NCI-H748 (cell line): ENCODE data around the gene ZSWIM5.
"Not testable (repeated sequence)": the region's sequence is repeated elsewhere in the genome, so short reads cannot be mapped to it uniquely, and the experiment has no call there.

Experiments used
- DNase-seq: peaks from one replicate; lab custom pipeline; 2025; ENCODE audit not compliant: unreplicated experiment; lab: John Stamatoyannopoulos, UW

Gene ZSWIM5

DNA sequence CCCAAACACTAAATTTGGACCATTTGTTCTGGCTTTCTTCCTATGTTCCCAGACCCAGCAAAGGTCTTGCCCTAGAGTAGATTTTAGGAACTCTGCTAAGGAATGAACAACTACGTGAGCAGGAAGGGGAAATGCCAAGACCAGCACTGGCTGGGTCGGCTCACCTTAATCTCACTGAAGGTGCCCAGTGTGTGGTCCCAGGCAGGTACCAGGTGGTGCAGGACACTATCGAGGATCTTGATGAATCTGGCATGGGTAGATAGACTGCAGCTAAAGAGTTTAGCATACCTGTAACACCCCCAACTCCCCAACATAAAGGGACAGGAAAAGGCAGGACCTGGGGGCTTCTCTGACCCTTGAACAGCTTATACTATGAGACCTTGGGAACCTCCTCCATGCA lies 198.3 kb downstream of the ZSWIM5 start:
- no peak for DNase-seq

- DNase-seq: no peak
Observed at GRCh38 chr1:45007311-45007710, 199.1 kb downstream of the ZSWIM5 start.

DNA sequence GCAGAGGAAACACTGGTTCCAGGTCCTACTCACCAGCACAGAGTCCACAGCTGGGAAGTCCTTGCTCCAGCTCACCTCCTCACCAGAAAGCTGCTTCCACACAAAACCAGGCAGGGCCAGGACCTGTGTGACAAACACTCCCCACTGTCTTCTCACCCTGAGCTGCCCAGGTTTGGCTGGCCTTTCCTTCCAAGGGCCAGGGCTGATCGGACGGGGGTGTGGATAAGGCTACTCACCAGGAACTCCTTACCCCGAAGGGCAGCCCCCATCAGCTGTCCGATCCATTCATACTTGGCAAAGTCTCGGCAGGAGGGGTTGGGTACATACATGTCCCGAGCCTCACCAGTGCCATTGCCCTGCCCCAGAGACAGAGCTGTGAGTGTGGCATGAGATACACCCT lies 200.6 kb downstream of the ZSWIM5 start:
- no peak for DNase-seq

DNA sequence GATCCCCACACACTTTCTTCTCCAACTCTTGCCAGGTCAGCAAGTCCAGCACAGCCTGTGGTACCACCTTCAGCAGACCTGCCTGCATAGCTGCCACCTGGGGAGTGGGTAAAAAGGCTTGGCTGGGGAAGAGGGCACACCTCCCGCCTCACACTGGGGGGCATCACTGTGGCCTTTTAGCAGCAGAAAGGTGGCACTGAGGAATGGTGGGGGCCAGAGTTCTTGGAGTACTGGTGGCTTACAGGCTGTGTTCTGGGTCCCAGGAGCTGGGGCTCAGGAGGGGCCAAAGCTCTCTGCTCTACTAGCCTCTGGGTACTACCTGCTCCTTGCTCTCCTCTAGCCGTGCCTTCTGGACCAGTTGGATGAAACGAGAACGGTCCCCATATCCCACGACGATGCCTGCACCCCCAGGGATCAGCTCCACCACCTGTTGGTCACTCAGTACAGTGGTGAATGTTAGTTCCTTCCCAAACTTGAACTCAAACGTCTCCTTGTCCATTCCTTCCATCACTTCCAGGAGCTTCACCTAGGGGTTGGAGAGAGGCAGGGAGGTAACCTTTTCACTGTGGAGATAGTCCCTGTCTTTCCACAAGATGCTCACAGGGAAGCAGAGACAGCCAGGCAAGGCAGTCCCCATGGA lies 202.0 kb downstream of the ZSWIM5 start:
- DNase-seq: no peak

DNA sequence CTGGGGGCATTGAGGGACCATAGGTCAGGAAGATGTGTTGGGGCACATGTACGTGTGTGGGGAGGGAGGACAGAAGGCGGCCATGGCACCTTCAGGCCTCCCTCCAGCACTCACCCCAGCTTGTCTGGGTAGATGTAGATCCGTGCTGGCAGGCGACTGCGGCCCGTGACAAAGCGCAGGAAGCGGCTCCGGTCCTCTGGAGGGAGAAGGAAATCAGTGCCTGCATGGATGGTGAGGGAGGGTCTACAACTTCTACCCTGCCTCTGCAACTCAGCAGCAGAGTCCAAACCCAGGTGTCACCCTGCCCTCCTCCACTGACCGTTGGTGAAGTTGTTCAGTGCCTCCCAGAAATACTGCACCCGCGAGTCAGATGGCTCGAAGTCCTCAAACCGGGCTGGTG lies 202.7 kb downstream of the ZSWIM5 start:
- no peak for DNase-seq

DNA sequence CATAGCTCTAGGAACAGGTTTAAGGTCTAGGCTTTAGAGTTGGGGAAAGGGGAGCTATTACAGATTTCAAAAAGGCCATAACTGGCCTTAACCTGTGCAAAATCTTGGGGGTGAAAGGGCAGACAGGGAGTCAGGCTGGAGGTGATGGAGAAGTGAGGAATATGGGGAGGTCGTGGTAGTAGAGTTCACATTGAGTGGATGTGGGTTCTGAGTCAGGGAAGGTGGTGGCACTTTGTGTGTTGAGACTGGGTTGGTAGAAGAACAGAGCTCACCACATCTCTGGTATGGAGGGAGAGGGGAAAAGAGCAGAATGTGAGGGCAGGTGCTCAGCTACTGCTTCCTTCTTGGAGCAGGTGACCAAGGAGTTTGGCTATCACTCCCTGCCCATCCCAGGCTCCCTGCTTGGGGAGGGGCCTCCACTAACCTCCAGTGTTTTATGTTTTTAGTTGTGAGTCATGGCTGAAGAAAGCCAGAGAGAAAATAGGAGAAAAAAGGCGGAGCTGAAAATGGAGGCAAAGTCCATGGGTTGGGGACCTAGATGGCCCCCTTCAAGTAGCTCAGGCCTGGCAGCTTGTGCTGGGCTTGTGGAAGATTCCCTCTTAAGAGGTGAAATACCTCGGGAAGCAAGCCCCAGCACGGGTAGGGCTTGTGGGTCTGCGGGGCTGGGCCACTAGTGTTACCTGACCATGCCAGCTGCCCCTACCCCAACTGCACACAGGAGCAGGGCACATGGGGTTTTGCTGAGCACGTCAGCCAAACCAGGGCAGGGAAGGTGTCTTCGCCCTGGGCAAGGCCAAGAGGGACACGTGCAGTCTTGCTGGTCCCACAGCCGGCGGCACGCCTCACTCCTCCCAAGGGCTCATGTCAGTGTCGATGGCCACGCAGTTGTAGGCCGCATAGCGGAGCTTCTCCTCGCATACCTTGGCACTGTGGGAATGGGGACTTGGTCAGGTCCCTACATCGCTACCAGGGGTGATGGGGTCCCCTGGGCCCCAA lies 203.5 kb downstream of the ZSWIM5 start:
- DNase-seq: no peak

DNA sequence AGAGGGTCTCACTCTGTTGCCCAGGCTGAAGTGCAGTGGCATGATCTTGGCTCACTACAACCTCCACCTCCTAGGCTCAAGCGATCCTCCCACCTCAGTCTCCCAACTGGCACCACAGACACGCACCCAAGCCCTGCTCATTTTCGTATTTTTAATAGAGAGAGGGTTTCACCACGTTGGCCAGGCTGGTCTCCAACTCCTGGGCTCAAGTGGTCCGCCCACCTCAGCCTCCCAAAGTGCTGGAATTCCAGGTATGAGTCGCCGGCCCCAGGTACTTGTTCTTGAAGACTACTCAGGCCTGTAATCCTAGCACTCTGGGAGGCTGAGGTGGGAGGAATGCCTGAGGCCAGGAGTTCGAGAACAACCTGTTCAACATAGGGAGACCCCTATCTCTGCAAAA lies 204.8 kb downstream of the ZSWIM5 start:
- not testable (repeated sequence) for DNase-seq

- DNase-seq: no peak
Observed at GRCh38 chr1:45001011-45001481, 205.4 kb downstream of the ZSWIM5 start.

DNA sequence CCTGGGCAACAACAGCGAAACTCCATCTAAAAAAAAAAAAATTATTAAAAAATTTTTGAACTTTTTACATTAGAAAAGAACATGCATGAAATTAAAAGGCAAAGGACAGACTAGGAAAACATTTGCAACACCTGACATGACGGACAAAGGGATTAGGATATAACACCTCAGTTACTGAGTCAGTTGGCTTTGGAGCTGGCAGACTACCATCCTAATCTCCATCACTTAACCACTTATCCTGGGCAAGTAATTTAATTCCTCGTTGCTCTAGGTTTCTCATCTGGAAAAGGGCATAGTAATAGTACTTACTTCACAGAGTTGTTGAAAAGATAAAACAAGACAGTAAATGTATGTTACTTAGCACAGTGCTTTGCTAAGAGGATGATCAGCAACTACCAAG lies 207.2 kb downstream of the ZSWIM5 start:
- DNase-seq: no peak

GRCh38 chr1:44995467-44996238 lies 210.8 kb downstream of the ZSWIM5 start:
- DNase-seq: no peak

DNA sequence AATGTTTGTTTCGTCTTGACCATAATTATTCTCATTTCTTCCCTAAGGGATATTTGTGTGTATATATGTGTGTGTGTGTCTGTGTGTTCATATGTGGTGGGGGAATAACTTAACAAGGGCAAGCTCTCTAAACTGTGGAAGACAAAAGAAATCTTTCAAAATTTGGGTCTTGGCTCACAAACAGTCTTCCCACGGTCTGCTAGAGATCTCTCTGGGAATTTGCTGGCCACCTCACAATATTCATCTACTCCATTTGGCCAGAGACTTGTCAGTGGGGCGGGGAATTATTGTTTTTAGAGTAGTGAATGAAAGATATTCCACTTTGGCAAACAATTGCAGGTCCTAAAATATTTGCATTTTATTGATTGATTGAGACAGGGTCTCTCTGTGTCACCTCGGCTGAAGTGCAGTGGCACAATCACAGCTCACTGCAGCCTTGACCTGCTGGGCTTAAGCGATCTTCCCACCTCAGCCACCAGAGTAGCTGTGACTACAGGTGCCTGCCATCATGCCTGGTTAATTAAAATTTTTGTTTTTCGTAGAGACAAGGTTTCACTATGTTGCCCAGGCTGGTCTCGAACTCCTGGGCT lies 212.0 kb downstream of the ZSWIM5 start:
- DNase-seq: no peak

- DNase-seq: no peak
Observed at GRCh38 chr1:44988531-44989156, 217.8 kb downstream of the ZSWIM5 start.

DNA sequence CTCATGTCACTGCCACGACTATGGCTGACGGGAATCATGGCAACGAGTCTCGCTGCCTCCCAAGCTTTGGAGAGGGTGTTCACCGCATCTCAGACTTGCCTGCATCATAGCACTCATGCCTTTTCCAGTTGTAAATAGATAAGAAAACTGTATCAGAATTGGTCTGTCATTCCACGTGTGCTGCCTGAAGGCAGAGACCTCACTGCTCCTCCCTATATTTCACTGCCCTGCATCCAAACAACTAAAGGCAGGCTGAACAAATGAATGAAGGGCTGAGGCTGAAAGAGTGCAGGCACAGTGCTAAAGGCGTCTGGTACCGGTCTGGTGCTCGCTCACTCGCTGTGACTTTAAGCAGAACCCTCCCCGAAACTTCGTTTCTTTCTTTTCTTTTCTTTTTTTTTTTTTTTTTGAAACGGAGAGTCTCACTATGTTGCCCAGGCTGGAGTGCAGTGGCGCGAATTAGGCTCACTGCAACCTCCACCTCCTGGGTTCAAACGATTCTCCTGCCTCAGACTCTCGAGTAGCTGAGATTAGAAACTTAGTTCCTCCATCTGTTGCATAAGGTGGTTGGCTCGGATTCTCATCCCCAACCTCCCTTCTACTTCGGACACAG lies 220.6 kb downstream of the ZSWIM5 start:
- peak; percentile 33 for DNase-seq

GRCh38 chr1:44977372-44977771 lies 229.0 kb downstream of the ZSWIM5 start:
- DNase-seq: not testable (repeated sequence)

GRCh38 chr1:44976252-44976651 lies 230.2 kb downstream of the ZSWIM5 start:
- no peak for DNase-seq

- DNase-seq: no peak
Observed at GRCh38 chr1:44973645-44974044, 232.8 kb downstream of the ZSWIM5 start.

DNA sequence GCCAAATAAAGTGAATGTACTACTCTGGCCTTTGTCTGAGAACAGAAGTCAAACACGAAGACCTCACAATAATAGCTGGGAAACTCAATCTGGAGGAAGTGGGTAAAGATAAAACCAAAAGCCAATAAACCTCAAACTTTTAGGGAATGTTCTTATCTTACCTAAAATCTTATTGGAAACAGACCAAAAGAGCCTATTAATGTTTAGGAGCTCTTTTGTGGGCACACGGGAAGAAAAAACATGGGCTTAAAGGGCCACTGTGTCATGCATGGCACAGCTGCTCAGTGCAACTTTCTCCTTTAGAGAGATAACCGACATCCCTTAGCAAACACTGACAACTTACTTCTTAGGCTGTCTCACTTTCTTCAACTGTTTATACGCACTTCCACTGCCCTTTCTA lies 236.1 kb downstream of the ZSWIM5 start:
- DNase-seq: no peak
